MG63 (cell line): Measurements from ENCODE around the gene MYO1G. TPM values are rescaled to one million over a fixed set of nuclear protein-coding genes. Genes with fewer than 3 reads are reported as not detected.

Source experiments
- DNase-seq: peaks from one replicate; pipeline ENCODE4 v3.0.0-alpha.2; 2020
- H3K27me3 ChIP-seq: fragments of 250-450 bp; sonication (Bioruptor Pico); 2 replicates; pipeline ENCODE4 v1.5.1; 2020; ENCODE audit warnings: mild to moderate bottlenecking, moderate library complexity
- H3K36me3 ChIP-seq: fragments of 250-450 bp; sonication (Bioruptor Pico); 2 replicates; pipeline ENCODE4 v1.5.1; 2020; ENCODE audit warnings: mild to moderate bottlenecking, moderate library complexity
- H3K4me3 ChIP-seq: fragments of 250-450 bp; sonication (Bioruptor Pico); 2 replicates; pipeline ENCODE4 v1.5.1; 2020; ENCODE audit warnings: mild to moderate bottlenecking, moderate library complexity
- H3K9me3 ChIP-seq: fragments of 250-450 bp; sonication (Bioruptor Pico); 2 replicates; pipeline ENCODE4 v1.5.1; 2020; ENCODE audit warnings: mild to moderate bottlenecking, moderate library complexity
- total RNA-seq: library from RNA; depleted of rRNA; stranded (reverse); fragments of >200 nt; shearing (Covaris generic); gene quantifications from 2 replicates; pipeline ENCODE4 v1.2.3, GENCODE V29; 2014; ENCODE audit warnings: low replicate concordance

Gene MYO1G
- total RNA-seq, 1 experiment from 2014 or later: 0.03 TPM

DNA sequence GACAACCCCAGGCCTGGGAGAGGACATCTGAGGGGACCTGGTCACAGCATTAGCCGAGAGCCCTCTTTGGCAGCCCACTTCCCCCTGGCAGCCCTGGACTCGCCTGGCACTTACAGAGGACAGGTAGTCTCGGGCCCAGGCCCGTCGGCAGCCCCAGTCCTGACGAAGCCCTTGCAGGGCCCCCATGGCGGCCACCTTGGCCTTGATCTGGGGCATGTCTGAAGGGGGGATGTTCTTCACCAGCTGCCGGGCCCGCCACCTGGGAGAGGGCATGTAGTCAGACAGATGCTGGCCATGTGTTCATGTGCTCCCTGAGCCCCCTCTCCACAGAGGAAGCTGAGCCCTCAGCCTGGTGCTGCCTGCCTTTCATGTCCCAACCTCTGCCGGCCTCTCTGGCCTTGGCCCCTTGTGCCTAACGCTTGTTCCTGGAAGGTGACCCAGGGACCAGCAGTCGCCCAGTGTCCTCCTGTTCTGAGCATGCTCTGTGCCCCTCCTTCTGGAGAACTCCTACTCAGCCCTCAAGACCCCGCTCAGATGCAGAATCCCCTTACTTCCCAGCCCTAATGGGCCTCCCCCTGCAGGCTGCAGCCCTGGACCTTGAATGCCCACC lies 13.9 kb downstream of the MYO1G start:
- DNase-seq: no peak

DNA sequence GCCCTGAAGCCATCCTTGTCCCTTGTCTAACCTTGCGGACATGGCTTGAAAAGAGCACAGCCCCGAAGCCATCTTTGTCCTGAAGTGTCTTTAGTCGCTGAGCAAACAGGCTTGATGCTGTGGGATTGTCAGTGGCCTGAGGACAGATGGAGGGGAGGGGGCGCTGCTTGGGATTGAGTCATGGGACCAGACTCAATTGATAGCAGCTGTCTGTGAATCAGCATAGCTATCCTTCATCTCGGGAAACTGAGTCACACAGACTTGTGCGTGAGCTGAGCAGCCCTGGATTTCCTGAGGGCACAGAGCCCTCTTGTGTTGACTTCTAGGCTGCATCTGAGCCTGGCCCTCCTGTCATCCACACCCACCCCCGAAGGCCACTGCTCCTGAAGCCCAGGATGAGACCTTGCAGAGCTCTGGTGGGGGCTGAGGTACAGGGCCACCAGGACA lies 14.4 kb downstream of the MYO1G start:
- Histone ChIP-seq H3K4me3 (no peak overlapping the region), H3K27me3 (no peaks in the 10 kb centered on the region), H3K36me3 (no peaks in the 10 kb centered on the region), H3K9me3 (no peaks in the 10 kb centered on the region)
- DNase-seq: no peak

More for the DNA sequence above, 13.9 kb downstream of the MYO1G start:
- Histone ChIP-seq H3K36me3 (no peaks in the 10 kb centered on the region), H3K4me3 (no peak overlapping the region), H3K9me3 (no peaks in the 10 kb centered on the region), H3K27me3 (no peaks in the 10 kb centered on the region)

DNA sequence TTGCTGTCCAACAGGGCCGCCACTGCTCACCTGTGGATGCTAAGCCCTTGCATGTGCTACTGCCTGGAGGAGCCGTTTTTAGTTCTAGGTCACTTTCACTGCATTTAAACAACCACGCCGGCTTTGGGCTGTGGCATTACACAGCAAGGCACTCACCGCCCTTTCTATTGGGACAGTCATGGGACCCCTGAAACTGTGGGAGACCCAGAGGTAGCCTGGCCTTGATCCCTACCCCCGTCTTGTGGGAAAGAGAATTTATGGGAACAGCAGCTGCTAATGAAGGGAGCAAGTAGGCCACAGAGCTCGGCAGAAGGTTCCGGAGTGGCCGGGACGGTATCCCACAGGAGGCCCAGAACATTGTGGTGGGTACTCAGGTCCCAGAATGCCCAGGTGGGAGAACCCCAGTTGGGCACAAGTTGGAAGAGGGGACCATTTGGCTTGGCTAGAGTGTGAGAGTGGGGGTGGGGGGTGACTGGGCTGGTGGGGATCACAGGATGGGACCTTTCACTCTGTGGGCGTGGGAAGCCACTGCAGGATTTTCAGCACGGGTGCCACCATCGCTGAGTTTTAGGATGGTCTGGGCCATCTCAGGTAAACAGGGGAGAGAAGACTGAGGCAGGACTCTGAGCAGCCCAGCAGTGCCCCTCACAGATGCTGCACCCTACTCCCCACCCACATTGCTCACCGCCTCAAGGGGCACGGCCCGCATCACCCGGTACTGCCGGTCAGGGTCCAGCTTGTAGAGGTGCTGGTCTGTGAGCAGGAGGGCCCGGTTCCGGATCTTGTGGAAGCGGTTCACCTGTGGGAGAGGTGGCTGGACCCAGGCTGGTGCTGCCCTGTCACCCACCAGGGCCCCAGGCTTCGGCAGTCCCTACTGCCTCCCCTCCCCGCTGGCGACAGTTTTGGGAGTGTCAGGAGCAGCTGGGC lies 15.2 kb downstream of the MYO1G start:
- no peak for DNase-seq
- Histone ChIP-seq H3K4me3 (no peak overlapping the region), H3K9me3 (no peaks in the 10 kb centered on the region), H3K36me3 (no peaks in the 10 kb centered on the region), H3K27me3 (no peaks in the 10 kb centered on the region)

DNA sequence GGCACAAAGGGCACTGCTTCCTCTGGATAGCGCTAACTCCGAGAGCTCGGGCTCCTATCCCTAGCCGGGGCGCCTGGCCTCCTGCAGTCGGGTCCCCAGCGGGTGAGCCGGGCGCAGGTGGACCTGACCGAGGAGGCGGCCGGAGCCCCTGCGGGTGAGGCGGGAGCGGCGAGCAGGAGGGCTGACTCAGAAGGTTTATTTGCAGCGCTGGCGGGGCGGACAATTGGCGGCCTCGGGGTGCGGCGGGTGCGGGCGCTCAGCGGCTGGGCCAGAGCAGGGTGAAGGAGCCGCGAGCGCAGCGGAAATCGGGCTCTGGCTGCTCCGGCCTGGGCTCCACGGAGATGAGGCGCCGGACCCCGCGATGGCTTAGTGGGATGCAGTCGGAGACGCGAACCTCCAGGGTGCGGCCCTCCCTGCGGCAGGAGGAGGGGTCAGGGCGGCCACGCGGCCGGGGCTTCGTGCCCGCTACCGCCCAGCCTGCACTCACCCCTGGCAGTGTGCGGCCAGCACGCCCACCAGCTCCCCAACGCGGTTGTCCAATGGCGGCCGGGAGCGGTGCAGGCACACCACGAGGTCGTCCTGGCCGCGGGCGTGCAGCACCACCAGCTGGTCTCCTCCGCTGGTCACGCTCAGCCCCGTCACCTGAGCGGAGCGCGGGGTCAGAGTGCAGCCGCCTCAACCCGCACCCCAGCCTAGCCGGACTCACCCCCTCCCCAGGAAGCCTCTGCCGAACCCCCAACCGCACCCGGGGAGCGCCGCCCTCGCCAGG lies 16.1 kb downstream of the MYO1G start:
- Histone ChIP-seq H3K36me3 (no peaks in the 10 kb centered on the region), H3K4me3 (no peak overlapping the region), H3K9me3 (no peaks in the 10 kb centered on the region), H3K27me3 (no peaks in the 10 kb centered on the region)
- no peak for DNase-seq

DNA sequence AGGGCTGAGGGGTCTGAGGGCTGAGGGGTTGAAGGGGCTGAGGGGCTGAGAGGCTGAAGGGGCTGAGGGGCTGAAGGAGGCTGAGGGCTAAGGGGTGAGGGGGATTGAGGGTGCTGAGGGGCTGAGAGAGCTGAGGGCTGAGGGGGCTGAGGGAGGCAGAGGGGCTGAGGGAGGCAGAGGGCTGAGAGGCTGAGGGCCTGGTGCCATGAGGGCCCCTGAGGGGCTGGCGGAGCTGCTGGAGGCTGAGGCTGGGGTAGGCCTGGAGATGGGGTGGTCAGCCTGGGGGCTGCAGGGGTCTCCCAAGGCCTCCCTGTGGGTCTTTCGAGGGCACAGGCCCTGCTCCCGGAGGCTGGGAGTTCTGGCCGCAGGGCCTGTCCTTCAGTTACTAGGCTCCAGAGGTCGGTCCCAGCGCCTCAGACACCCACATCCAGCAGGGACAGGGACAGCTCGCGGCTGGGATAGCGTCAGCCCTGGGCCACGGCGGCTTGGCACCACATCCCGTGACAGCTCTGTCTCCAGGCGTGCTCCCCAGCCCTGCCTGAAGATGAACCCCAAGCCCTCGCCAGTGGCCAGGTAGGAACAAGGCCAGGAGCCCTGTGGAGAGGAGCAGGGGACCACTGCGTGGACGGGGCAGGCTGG lies 16.9 kb downstream of the MYO1G start:
- Histone ChIP-seq H3K9me3 (no peaks in the 10 kb centered on the region), H3K4me3 (no peak overlapping the region), H3K27me3 (no peaks in the 10 kb centered on the region), H3K36me3 (no peaks in the 10 kb centered on the region)
- no peak for DNase-seq

DNA sequence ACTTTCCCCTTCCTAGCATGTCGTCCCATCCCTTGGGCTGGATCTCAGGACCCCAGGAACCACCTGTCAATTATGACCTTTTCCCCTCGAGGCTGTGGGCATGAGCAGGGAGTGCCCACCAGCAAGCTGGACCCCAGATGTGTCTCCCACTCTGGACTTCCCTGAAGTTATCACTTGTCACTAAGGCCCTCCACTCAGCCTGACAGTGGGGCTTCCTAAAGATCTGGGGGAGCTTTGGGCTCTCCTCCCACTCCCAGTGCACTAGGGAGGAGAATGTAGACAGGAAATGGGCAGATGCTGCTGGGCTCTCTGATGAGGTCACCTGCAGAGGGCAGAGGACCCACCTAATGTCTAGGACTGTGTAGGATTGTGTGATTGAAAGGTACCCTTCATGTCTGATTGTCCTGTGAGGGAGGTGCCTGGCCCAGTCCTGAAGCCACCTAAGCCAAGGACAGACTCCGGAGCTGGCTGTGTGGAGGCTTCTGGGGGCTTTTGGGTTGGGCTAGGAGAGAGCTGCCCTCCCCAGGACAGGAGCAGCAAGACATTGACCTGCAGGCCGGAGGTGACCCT lies 18.7 kb downstream of the MYO1G start:
- no peak overlapping the region for H3K4me3 ChIP-seq
- H3K36me3 ChIP-seq: no peaks in the 10 kb centered on the region
- no peak for DNase-seq
- no peaks in the 10 kb centered on the region for H3K27me3 ChIP-seq
- no peaks in the 10 kb centered on the region for H3K9me3 ChIP-seq

DNA sequence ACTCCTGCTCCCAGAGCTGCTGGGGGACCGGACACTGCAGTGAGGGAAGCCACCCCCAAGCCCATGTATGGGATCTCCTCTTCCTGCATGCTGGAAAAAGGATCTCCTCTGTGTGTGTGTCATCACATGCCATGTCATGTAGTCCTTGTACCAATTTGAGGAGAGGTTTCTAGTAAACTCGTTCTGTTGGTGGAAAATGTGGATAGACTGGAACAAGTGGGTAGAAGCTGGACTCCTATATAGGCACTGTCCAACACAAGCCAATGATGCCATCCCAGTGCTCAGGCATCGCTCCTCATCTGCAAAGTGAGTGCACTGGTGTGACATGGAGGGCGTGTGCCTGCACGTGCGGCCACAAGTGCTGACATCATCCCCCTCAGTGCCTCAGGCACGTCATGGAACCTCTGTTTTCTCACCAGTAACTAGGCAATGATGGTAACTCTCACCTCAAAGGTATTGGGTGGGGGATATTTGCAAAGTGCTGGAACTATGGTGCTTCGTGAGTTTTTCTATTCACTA lies 19.3 kb downstream of the MYO1G start:
- DNase-seq: no peak
- Histone ChIP-seq H3K9me3 (no peaks in the 10 kb centered on the region), H3K36me3 (no peaks in the 10 kb centered on the region), H3K4me3 (no peak overlapping the region), H3K27me3 (no peaks in the 10 kb centered on the region)

DNA sequence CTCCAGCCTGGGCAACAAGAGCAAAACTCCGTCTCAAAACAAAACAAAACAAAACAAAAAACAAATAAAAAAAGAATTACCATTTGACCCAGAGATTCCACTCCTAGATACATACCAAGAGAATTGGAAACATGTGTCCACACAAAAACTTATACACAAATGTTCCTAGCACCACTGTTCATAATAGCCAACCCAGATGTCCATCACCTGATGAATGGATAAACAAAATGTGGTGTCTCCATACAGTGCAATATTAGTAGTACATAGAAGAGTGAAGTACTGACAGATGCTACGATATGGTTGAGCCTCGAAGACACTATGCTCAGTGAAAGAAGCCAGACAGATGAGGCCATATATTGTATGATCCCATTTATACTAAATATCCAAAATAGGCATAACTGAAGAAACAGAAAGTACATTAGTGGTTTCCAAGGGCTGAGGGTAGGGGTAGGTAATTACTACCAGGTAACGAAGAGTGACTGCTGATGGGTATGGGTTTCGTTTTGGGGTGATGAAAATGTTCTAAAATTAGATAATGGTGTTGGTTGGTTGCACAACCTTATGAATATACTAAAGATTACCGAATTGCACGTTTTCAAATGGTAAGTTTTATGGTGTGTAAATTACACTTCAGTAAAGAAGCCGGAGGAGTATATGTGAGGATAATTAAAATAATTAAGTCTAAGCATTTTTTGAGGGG lies 20.0 kb downstream of the MYO1G start:
- no peak overlapping the region for H3K4me3 ChIP-seq
- no peaks in the 10 kb centered on the region for H3K36me3 ChIP-seq
- DNase-seq: no peak
- no peaks in the 10 kb centered on the region for H3K27me3 ChIP-seq
- peaks cover 4% of the 10 kb centered on the region; the same call in 1 of the 2 replicates for H3K9me3 ChIP-seq

DNA sequence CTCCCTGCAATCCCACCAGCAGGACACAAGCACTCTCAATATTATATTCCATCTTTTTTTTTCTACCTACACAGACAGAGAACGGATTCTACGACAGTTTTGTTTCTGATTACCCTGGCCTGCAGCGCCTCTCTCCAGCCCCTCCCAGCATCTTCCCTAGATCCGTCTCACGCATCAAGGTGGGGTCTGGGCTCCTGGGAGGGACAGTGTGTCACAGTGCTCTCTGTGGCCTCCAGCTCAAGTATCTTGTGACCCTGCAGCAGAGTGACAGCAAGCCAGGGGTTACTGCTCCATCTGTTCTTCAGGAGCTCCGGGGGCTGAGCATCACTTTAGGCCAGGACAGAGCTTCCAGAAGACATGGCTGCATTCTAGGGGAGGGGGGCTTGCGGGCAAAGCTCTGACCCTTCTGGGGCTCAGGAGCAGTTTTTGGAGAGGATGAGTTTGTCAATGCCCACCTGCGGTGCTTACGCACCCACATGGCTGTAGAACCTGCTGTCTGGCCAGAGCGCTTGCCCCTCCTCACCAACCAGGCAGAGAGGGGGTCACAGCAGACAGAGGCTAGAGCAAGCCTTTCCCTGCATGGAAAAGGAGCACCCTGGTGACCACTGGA lies 22.6 kb downstream of the MYO1G start:
- no peak for DNase-seq
- peaks cover 3% of the 10 kb centered on the region; the same call in 1 of the 2 replicates for H3K27me3 ChIP-seq
- no peaks in the 10 kb centered on the region for H3K36me3 ChIP-seq
- no peak overlapping the region for H3K4me3 ChIP-seq
- H3K9me3 ChIP-seq: peaks cover 4% of the 10 kb centered on the region; the same call in 1 of the 2 replicates

DNA sequence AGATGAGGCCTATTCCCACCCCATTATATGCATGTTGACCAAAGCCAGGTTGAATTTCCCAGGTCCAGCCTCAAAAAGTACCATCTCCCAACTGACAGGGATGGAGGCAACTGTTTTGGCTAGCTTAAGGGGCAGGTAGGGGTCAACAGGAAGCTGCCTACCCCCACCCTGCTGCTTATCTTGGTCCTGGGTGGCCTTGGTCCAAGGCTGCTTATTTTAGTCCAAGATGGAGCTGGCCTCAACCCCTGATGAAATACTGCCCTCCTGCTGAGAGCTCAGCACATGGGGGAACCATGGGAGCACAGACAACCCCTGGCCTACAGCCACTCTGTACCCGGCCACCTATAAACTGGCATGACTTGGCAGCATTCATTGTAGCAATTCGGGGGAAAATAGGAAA lies 23.1 kb downstream of the MYO1G start:
- Histone ChIP-seq H3K4me3 (no peak overlapping the region), H3K9me3 (peaks cover 4% of the 10 kb centered on the region; the same call in 1 of the 2 replicates), H3K27me3 (peaks cover 3% of the 10 kb centered on the region; the same call in 1 of the 2 replicates), H3K36me3 (no peaks in the 10 kb centered on the region)
- DNase-seq: no peak

DNA sequence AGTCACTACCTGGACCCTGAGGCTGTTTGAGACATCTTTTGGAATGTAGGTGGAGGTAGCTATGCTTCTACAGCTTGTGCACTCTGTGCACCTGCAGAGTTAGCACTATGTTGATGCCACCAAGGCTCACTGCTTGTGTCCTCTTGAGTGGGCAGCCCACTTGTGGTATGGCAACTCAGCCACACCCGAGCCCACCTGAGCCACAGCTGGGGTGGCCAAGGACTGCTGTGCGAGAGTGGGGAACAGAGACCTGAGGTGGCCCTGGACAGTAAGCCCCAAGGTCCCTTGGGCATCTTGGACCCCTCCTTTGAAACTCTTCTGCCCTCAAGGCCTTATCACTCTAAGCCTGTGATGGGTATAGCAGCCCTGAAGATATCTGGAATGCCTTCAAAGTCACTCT lies 25.7 kb downstream of the MYO1G start:
- H3K36me3 ChIP-seq: no peaks in the 10 kb centered on the region
- H3K4me3 ChIP-seq: no peak overlapping the region
- DNase-seq: no peak
- peaks cover 4% of the 10 kb centered on the region; the same call in 1 of the 2 replicates for H3K9me3 ChIP-seq
- peaks cover 8% of the 10 kb centered on the region for H3K27me3 ChIP-seq

DNA sequence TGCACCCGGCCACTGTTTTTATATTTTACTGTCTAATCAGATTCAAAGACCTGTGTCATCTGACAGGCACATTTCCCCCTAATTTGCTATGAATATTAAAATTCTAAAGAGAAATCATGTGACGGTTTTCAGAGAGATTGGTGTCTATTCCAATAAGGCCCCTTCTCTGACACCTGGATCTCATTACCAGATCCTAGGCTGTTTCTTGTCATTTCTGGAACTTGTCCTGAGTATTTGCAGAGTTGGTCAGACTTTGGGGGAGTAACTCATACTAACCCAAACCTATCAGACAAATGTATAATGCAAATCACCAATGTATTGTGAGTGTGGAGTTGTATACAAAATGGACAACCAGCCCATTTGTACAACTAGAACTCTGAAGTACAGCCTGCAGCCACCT lies 29.5 kb downstream of the MYO1G start:
- Histone ChIP-seq H3K36me3 (no peaks in the 10 kb centered on the region), H3K9me3 (peaks cover 4% of the 10 kb centered on the region; the same call in 1 of the 2 replicates), H3K27me3 (peaks cover 9% of the 10 kb centered on the region), H3K4me3 (no peak overlapping the region)
- DNase-seq: no peak

DNA sequence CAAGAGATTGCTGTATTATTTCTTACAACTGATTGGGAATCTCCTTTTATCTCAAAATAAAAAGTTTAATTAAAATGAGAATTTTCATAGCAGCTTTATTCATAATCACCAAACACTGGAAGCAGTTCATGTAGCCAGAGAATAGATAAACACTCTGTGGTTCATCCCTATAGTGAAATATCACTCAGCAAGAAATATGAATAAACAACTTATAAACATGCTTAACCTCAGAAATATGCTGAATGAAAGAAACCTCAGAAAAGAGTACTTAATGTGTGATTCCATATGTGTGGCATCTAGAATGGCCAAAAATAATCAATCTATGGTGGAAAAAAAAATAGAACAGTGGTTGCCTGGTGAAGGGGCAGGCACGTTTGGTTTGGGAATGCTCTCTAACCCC lies 33.3 kb downstream of the MYO1G start:
- no peak for DNase-seq
- Histone ChIP-seq H3K9me3 (no peaks in the 10 kb centered on the region), H3K4me3 (no peak overlapping the region), H3K27me3 (peaks cover 9% of the 10 kb centered on the region), H3K36me3 (no peaks in the 10 kb centered on the region)

DNA sequence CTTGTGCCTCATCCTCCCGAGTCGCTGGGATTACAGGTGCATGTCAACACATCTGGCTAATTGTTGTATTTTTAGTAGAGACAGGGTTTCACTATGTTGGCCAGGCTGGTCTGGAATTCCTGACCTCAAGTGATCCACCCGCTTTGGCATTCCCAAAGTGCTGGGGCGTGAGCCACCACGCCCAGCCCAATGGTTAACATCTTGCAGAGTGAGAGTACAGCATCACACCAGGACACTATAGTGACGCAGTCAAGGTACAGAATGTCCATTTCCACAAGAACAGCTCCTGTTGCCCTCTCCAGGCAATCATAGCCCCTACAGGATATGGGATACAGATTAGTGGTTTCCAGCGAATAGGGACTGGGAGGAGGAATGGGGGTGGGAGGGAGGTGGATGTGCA lies 34.0 kb downstream of the MYO1G start:
- no peak for DNase-seq
- H3K36me3 ChIP-seq: no peaks in the 10 kb centered on the region
- peaks cover 9% of the 10 kb centered on the region; the same call in 1 of the 2 replicates for H3K27me3 ChIP-seq
- H3K9me3 ChIP-seq: no peaks in the 10 kb centered on the region
- no peak overlapping the region for H3K4me3 ChIP-seq

DNA sequence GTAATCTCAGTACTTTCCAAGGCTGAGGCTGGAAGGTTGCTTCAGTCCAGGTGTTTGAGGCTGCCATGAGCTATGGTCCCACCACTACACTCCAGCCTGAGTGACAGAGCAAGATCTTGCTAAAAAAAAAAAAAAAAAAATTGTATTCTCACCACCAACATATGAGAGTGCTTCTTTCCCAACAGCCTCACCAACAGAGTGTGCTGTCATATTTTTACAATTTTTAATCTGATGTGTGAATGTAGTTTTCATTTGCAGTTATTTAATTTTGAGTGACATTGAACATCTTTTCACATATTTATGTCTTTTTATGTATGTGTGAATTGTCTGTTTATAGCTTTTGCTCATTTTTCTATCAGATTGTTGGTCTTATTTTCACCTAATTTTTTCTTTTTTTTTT lies 35.2 kb downstream of the MYO1G start:
- Histone ChIP-seq H3K9me3 (no peaks in the 10 kb centered on the region), H3K4me3 (no peak overlapping the region), H3K36me3 (no peaks in the 10 kb centered on the region), H3K27me3 (peaks cover 8% of the 10 kb centered on the region; the same call in 1 of the 2 replicates)
- no peak for DNase-seq
